GM18502 (cell line): ENCODE data around the gene AMDHD1.

Source experiments
- ATAC-seq: cut with Tn5 transposase; IDR thresholded peaks from one replicate; pipeline ENCODE4 v1.9.1; 2021; ENCODE audit warnings: mild to moderate bottlenecking; ENCODE audit not compliant: unreplicated experiment, poor library complexity

AMDHD1 gene

GRCh38 chr12:95943330-95943842 is at the start of gene AMDHD1:
Gene AMDHD1, plus strand, starts transcription at chr12:95943331. Its CDS starts 68 bp downstream, at chr12:95943399.
- peak; percentile 68 for ATAC-seq

GRCh38 chr12:95896846-95897245 is 46.3 kb upstream of the AMDHD1 start:
- ATAC-seq: no peak

- ATAC-seq: no peak
These were observed 45.0 kb upstream of the AMDHD1 start for GRCh38 chr12:95898081-95898480.

- ATAC-seq: no peak
These were observed 34.6 kb upstream of the AMDHD1 start for GRCh38 chr12:95908573-95908972.

GRCh38 chr12:95909871-95910270 is 33.3 kb upstream of the AMDHD1 start:
- ATAC-seq: no peak

GRCh38 chr12:95918194-95918993 is 24.7 kb upstream of the AMDHD1 start:
- ATAC-seq: peak; percentile 89

GRCh38 chr12:95919110-95919509 is 24.0 kb upstream of the AMDHD1 start:
- ATAC-seq: no peak

GRCh38 chr12:95922231-95922630 is 20.9 kb upstream of the AMDHD1 start:
- ATAC-seq: no peak

GRCh38 chr12:95940514-95940913 is 2.6 kb upstream of the AMDHD1 start:
- ATAC-seq: no peak

- no peak for ATAC-seq
These were observed 1.0 kb upstream of the AMDHD1 start for GRCh38 chr12:95942101-95942523.

GRCh38 chr12:95942524-95943329 is 404 bp upstream of the AMDHD1 start, which contains the start of gene CCDC38:
Gene CCDC38, minus strand, starts transcription at chr12:95942614. Its CDS starts 6,105 bp downstream, at chr12:95936509.
- peak; percentile 98 for ATAC-seq

GRCh38 chr12:95944108-95944704 is 1.1 kb downstream of the AMDHD1 start:
- no peak for ATAC-seq

GRCh38 chr12:95949477-95950206 is 6.5 kb downstream of the AMDHD1 start:
- ATAC-seq: no peak

GRCh38 chr12:95951515-95951914 is 8.4 kb downstream of the AMDHD1 start:
- ATAC-seq: no peak

GRCh38 chr12:95953000-95953399 is 9.9 kb downstream of the AMDHD1 start:
- no peak for ATAC-seq

GRCh38 chr12:95955549-95956159 is 12.5 kb downstream of the AMDHD1 start:
- no peak for ATAC-seq

- ATAC-seq: no peak
These were observed 13.5 kb downstream of the AMDHD1 start for GRCh38 chr12:95956557-95957145.

GRCh38 chr12:95959107-95959506 is 16.0 kb downstream of the AMDHD1 start:
- no peak for ATAC-seq

- ATAC-seq: no peak
These were observed 17.1 kb downstream of the AMDHD1 start for GRCh38 chr12:95960241-95960640.
